PFSK-1 (cell line): Measurements from ENCODE around the gene PDE2A.

Source experiments
- FOXP2 ChIP-seq: optimal IDR thresholded peaks from 2 replicates; pipeline ENCODE3; 2011; ENCODE audit warnings: borderline replicate concordance, control low read depth, inconsistent platforms; ENCODE audit not compliant: insufficient read depth; ENCODE audit errors: extremely low read length, extremely low read depth
- POLR2AphosphoS5 ChIP-seq: IDR thresholded peaks from 2 replicates; pipeline ENCODE4 v1.6.1; 2012; ENCODE audit warnings: low read depth, mild to moderate bottlenecking, control low read depth, low read length, moderate library complexity
- REST ChIP-seq, 2 experiments: IDR thresholded peaks; 2 replicates each; pipeline versions ENCODE4 v1.6.1 to v1.8.0; 2011 to 2012; ENCODE audit warnings: low read depth in 2 of 2, low read length in 2 of 2, control low read depth in 1 of 2, inconsistent platforms in 1 of 2, mild to moderate bottlenecking in 1 of 2, moderate library complexity in 1 of 2; ENCODE audit not compliant: insufficient read depth in 1 of 2
- SIN3A ChIP-seq: IDR thresholded peaks from 2 replicates; pipeline ENCODE4 v1.6.1; 2012; ENCODE audit warnings: mild to moderate bottlenecking, low read length, moderate library complexity, borderline replicate concordance; ENCODE audit not compliant: insufficient read depth
- TAF1 ChIP-seq: IDR thresholded peaks from 2 replicates; pipeline ENCODE4 v1.6.1; 2012; ENCODE audit warnings: low read length, control low read depth, borderline replicate concordance; ENCODE audit not compliant: insufficient read depth

PDE2A gene

GRCh38 chr11:72528121-72528520 is 146.1 kb downstream of the PDE2A start:
- no peak for TF ChIP-seq POLR2AphosphoS5
- TF ChIP-seq SIN3A, result no peak
- TF ChIP-seq FOXP2, result no peak
- no peak for TF ChIP-seq REST (IDR thresholded peaks at IDR 0.05; ENCODE audit: insufficient read depth in 1 of 2, low read depth in 2 of 2, low read length in 2 of 2)
- TF ChIP-seq TAF1, result no peak
